Endodermal cell (in vitro differentiated cells): Measurements from ENCODE around the gene SCFD2. TPM values are rescaled to one million over a fixed set of nuclear protein-coding genes. Genes with fewer than 3 reads are reported as not detected.
A peak's percentile ranks its signal among the peaks of the same experiment; 100 is the strongest.

Experiments used
- DNase-seq: peaks from one replicate; pipeline ENCODE4 v3.0.0-alpha.2; 2017
- H3K27ac ChIP-seq: 2 replicates; pipeline ENCODE4 v1.5.1; 2013; ENCODE audit warnings: mild to moderate bottlenecking, low read depth, low read length, moderate library complexity
- H3K27me3 ChIP-seq: 2 replicates; pipeline ENCODE4 v1.6.1; 2013; ENCODE audit warnings: mild to moderate bottlenecking, low read length, moderate library complexity; ENCODE audit not compliant: insufficient read depth, control insufficient read depth, poor library complexity, severe bottlenecking
- H3K36me3 ChIP-seq: 2 replicates; pipeline ENCODE4 v1.7.0; 2013; ENCODE audit warnings: mild to moderate bottlenecking, low read length, moderate library complexity; ENCODE audit not compliant: control insufficient read depth, insufficient read depth
- H3K4me1 ChIP-seq: one replicate; pipeline ENCODE4 v1.7.0; 2013; ENCODE audit warnings: low read length; ENCODE audit not compliant: control insufficient read depth, insufficient read depth
- H3K4me3 ChIP-seq: 2 replicates; pipeline ENCODE4 v1.5.1; 2013; ENCODE audit warnings: mild to moderate bottlenecking, low read length, moderate library complexity
- H3K9ac ChIP-seq: 2 replicates; pipeline ENCODE4 v1.6.1; 2013; ENCODE audit warnings: mild to moderate bottlenecking, low read length, moderate library complexity; ENCODE audit not compliant: poor library complexity, severe bottlenecking; ENCODE audit errors: extremely low read depth
- H3K9me3 ChIP-seq: 2 replicates; pipeline ENCODE4 v1.6.1; 2013; ENCODE audit warnings: mild to moderate bottlenecking, low read length, moderate library complexity; ENCODE audit not compliant: control insufficient read depth
- H3K27ac Mint-ChIP-seq: 2 replicates; pipeline ENCODE4 v1.8.0; 2020; ENCODE audit warnings: mixed read lengths
- H3K27me3 Mint-ChIP-seq: 2 replicates; pipeline ENCODE4 v1.8.0; 2021; ENCODE audit warnings: mild to moderate bottlenecking, mixed read lengths; ENCODE audit not compliant: insufficient read depth
- H3K36me3 Mint-ChIP-seq: 2 replicates; pipeline ENCODE4 v1.8.0; 2020; ENCODE audit warnings: low read depth, mixed read lengths
- H3K4me1 Mint-ChIP-seq: 2 replicates; pipeline ENCODE4 v1.8.0; 2020; ENCODE audit warnings: mixed read lengths
- H3K4me3 Mint-ChIP-seq: 2 replicates; pipeline ENCODE4 v1.8.0; 2020; ENCODE audit warnings: mild to moderate bottlenecking, moderate library complexity, mixed read lengths
- H3K9me3 Mint-ChIP-seq: 2 replicates; pipeline ENCODE4 v1.8.0; 2020; ENCODE audit warnings: mild to moderate bottlenecking, mixed read lengths
- WGBS, 2 experiments: methylation state at CpG; one replicate each; pipeline versions ENCODE4 v1.1.5 to v1.1.7; 2013; ENCODE audit warnings: missing lambda C conversion rate in 2 of 2, mixed read lengths in 1 of 2; ENCODE audit not compliant: insufficient coverage in 1 of 2, insufficient read length in 1 of 2; 5-methylcytosine and 5-hydroxymethylcytosine counted together
- total RNA-seq, 2 donors: library from RNA; stranded (reverse); fragmentation: NEBNext Ultra II Directional in 1 of 2; extraction: Animal tissue kit (Norgen Biotek cat#: 25700) in 1 of 2; gene quantifications; 2 replicates in 1 of 2; 3 replicates in 1 of 2; pipeline ENCODE4 v1.2.1, GENCODE V29; 2021
- TF ChIP-seq, protein P1 (sequence below): fragments of 200-600 bp; sonication (generic); conservative IDR thresholded peaks from 2 replicates; pipeline ENCODE4 v1.5.0; 2021; ENCODE audit warnings: antibody characterized with exemption, mild to moderate bottlenecking

The SCFD2 gene
- total RNA-seq, 2 donors from 2014 or later, result 5.7 to 6.5 TPM

DNA sequence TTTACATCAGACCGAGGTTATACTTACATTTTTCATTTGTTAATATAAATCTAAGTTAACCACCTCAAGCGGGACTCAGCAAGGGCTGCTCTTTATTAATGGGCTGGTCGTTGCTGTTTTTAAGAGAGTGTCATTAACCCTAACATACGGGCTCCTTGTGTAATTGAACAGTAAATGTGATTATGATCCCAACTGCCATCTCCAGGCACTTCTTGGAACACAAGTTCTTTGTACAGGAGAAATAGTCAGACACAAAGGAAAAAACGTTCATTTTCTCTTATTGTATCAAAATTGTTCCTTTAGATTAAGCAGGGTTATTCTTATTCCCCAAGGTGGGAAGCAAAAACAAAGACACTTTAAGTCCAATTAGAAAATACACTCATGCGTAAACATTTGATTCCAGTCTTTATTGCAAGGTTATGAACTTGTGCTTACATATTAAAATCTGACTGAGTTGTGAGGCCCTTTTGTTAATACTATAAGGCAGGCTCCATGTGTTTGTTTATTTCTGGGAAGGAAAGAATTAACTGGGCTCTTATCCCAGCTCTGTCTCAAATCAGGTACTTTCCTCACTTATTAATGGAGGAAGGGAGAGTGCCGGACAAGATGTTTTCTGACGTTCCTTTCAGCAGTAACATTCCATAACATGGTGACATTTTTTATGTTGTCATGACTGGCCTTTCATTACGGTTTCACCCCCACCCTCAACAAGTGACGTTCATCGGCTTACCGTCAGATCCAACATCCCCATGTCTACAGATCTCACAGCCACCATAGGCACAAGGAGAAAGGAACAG lies 407.8 kb downstream of the SCFD2 start:
- no peak for DNase-seq
- no peaks in the 10 kb centered on the region for H3K36me3 ChIP-seq
- TF ChIP-seq, protein P1, sequence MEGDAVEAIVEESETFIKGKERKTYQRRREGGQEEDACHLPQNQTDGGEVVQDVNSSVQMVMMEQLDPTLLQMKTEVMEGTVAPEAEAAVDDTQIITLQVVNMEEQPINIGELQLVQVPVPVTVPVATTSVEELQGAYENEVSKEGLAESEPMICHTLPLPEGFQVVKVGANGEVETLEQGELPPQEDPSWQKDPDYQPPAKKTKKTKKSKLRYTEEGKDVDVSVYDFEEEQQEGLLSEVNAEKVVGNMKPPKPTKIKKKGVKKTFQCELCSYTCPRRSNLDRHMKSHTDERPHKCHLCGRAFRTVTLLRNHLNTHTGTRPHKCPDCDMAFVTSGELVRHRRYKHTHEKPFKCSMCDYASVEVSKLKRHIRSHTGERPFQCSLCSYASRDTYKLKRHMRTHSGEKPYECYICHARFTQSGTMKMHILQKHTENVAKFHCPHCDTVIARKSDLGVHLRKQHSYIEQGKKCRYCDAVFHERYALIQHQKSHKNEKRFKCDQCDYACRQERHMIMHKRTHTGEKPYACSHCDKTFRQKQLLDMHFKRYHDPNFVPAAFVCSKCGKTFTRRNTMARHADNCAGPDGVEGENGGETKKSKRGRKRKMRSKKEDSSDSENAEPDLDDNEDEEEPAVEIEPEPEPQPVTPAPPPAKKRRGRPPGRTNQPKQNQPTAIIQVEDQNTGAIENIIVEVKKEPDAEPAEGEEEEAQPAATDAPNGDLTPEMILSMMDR, result no peak
- H3K9me3 ChIP-seq, result no peaks in the 10 kb centered on the region
- Mint-ChIP-seq H3K4me3 (no peak overlapping the region), H3K4me1 (peaks cover 6% of the 10 kb centered on the region), H3K27me3 (peaks cover 15% of the 10 kb centered on the region), H3K36me3 (no peaks in the 10 kb centered on the region), H3K27ac (no peak overlapping the region), H3K9me3 (no peaks in the 10 kb centered on the region)
- no peaks in the 10 kb centered on the region for H3K4me1 ChIP-seq
- 85 to 93% methylated on average over 3 to 12 of the region's 12 CpGs for WGBS, 2 experiments
- H3K9ac ChIP-seq, result no peak overlapping the region
- no peak overlapping the region for H3K4me3 ChIP-seq
- H3K27me3 ChIP-seq, result peaks cover 11% of the 10 kb centered on the region
- peak overlapping the region; percentile 95 for H3K27ac ChIP-seq

GRCh38 chr4:52957220-52957686 lies 408.6 kb downstream of the SCFD2 start:
- Mint-ChIP-seq H3K4me1 (peaks cover 6% of the 10 kb centered on the region), H3K36me3 (no peaks in the 10 kb centered on the region), H3K9me3 (no peaks in the 10 kb centered on the region), H3K27me3 (peaks cover 15% of the 10 kb centered on the region), H3K27ac (no peak overlapping the region), H3K4me3 (no peak overlapping the region)
- Histone ChIP-seq H3K9ac (no peak overlapping the region), H3K4me3 (no peak overlapping the region), H3K36me3 (no peaks in the 10 kb centered on the region), H3K9me3 (no peaks in the 10 kb centered on the region), H3K27ac (peak overlapping the region; percentile 95), H3K27me3 (peaks cover 11% of the 10 kb centered on the region), H3K4me1 (no peaks in the 10 kb centered on the region)
- DNase-seq, result no peak
- TF ChIP-seq, protein P1, result no peak
- WGBS, 2 experiments, result 54 to 74% methylated on average over 7 to 9 of the region's 9 CpGs

DNA sequence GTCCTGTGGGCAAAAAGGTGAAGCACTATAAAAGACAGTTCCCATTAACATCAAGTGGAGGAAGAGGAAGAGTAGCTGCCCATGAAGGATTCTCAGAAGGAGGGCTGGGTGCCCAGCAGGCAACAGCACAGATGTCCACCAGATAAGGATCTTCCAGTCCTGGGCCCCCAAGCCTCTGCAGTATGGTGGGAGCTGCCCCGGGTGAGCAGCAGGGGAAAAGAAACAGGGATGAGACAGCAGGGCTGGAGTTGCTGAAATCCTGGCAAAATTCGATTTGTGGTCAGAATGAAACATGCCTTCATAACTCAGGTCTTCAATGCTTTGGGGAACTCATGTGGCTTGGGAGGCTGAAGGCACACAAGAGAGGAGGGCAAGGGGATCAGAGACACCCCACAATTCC lies 409.2 kb downstream of the SCFD2 start:
- Mint-ChIP-seq H3K27me3 (peaks cover 18% of the 10 kb centered on the region), H3K9me3 (no peaks in the 10 kb centered on the region), H3K36me3 (no peaks in the 10 kb centered on the region), H3K4me1 (peaks cover 6% of the 10 kb centered on the region), H3K4me3 (no peak overlapping the region), H3K27ac (no peak overlapping the region)
- no peaks in the 10 kb centered on the region for H3K36me3 ChIP-seq
- no peak overlapping the region for H3K4me3 ChIP-seq
- H3K9me3 ChIP-seq, result no peaks in the 10 kb centered on the region
- peak overlapping the region; percentile 95 for H3K27ac ChIP-seq
- H3K27me3 ChIP-seq, result peaks cover 11% of the 10 kb centered on the region
- TF ChIP-seq, protein P1, result no peak
- H3K9ac ChIP-seq, result no peak overlapping the region
- no peak for DNase-seq
- no peaks in the 10 kb centered on the region for H3K4me1 ChIP-seq
- WGBS, 2 experiments, result 88 to 100% methylated on average over 1 to 2 of the region's 2 CpGs
